Keratinocyte (primary cell): Measurements from ENCODE around the gene PRODH. TPM values are rescaled to one million over a fixed set of nuclear protein-coding genes. Genes with fewer than 3 reads are reported as not detected.
"Not testable (repeated sequence)": the region's sequence is repeated elsewhere in the genome, so short reads cannot be mapped to it uniquely, and the experiment has no call there.

ENCODE experiments used
- DNase-seq: peaks from one replicate; pipeline ENCODE4 v3.0.0-alpha.2; 2011; ENCODE audit warnings: low read depth, missing footprints, low spot score
- FAIRE-seq: peaks from 2 replicates; lab custom pipeline; 2011; peaks lifted over from hg19 to GRCh38; lab: Jason Lieb, UNC
- H2AFZ ChIP-seq: 2 replicates; pipeline ENCODE4 v1.6.0; 2012; ENCODE audit warnings: low read length, control low read depth, inconsistent platforms; ENCODE audit not compliant: control insufficient read depth
- H3K27ac ChIP-seq: 2 replicates; pipeline ENCODE4 v1.5.1; 2011; ENCODE audit warnings: low read length; ENCODE audit not compliant: control insufficient read depth, insufficient read depth
- H3K27me3 ChIP-seq: 3 replicates; pipeline ENCODE4 v1.6.0; 2011; ENCODE audit warnings: low read length; ENCODE audit not compliant: control insufficient read depth, insufficient read depth; ENCODE audit errors: extremely low read depth
- H3K36me3 ChIP-seq, 2 experiments: 2 replicates in 1 of 2; 3 replicates in 1 of 2; pipeline ENCODE4 v1.5.1; 2011; ENCODE audit warnings: low read length in 2 of 2, mild to moderate bottlenecking in 1 of 2; ENCODE audit not compliant: control insufficient read depth in 2 of 2, insufficient read depth in 2 of 2; ENCODE audit errors: extremely low read depth in 1 of 2
- H3K4me1 ChIP-seq: 3 replicates; pipeline ENCODE4 v1.5.1; 2011; ENCODE audit warnings: low read length; ENCODE audit not compliant: control insufficient read depth, insufficient read depth; ENCODE audit errors: extremely low read depth
- H3K4me2 ChIP-seq: 3 replicates; pipeline ENCODE4 v1.6.0; 2011; ENCODE audit warnings: low read depth, low read length; ENCODE audit not compliant: control insufficient read depth, insufficient read depth; ENCODE audit errors: extremely low read depth
- H3K4me3 ChIP-seq, 3 experiments: fragments of 200-600 bp in 1 of 3; sonication (generic) in 1 of 3; 2 replicates in 2 of 3; 3 replicates in 1 of 3; pipeline ENCODE4 v1.5.1; 2011 to 2016; ENCODE audit warnings: low read length in 3 of 3, mild to moderate bottlenecking in 3 of 3, control low read depth in 2 of 3, inconsistent platforms in 1 of 3, low read depth in 1 of 3, mixed read lengths in 1 of 3, mixed run types in 1 of 3, moderate library complexity in 1 of 3; ENCODE audit not compliant: control insufficient read depth in 2 of 3, insufficient read depth in 2 of 3; ENCODE audit errors: extremely low read depth in 1 of 3
- H3K79me2 ChIP-seq: 2 replicates; pipeline ENCODE4 v1.6.0; 2012; ENCODE audit warnings: low read length; ENCODE audit not compliant: control insufficient read depth, insufficient read depth
- H3K9ac ChIP-seq: 3 replicates; pipeline ENCODE4 v1.6.0; 2011; ENCODE audit warnings: low read length; ENCODE audit not compliant: control insufficient read depth, insufficient read depth; ENCODE audit errors: extremely low read depth
- H3K9me1 ChIP-seq: 3 replicates; pipeline ENCODE4 v1.6.0; 2011; ENCODE audit warnings: low read length; ENCODE audit not compliant: control insufficient read depth, insufficient read depth; ENCODE audit errors: extremely low read depth
- H3K9me3 ChIP-seq: 2 replicates; pipeline ENCODE4 v1.5.1; 2012; ENCODE audit warnings: low read depth, low read length; ENCODE audit not compliant: control insufficient read depth
- H4K20me1 ChIP-seq: 3 replicates; pipeline ENCODE4 v1.6.0; 2011; ENCODE audit warnings: low read length; ENCODE audit not compliant: control insufficient read depth, insufficient read depth; ENCODE audit errors: extremely low read depth
- CTCF ChIP-seq, 3 experiments: IDR thresholded peaks in 1 of 3; conservative IDR thresholded peaks in 1 of 3; optimal IDR thresholded peaks in 1 of 3; 2 replicates in 2 of 3; 3 replicates in 1 of 3; pipeline versions ENCODE3 to v1.5.1; 2011; ENCODE audit warnings: low read length in 3 of 3, mild to moderate bottlenecking in 3 of 3, moderate library complexity in 2 of 3, control low read depth in 1 of 3, inconsistent platforms in 1 of 3; ENCODE audit not compliant: insufficient read depth in 2 of 3; ENCODE audit errors: extremely low read depth in 1 of 3
- EZH2 ChIP-seq: IDR thresholded peaks from one replicate; pipeline ENCODE4 v1.6.1; 2012; ENCODE audit warnings: inconsistent platforms, mild to moderate bottlenecking, low read length, moderate library complexity
- dilution Hi-C: fragments of 300-500 bp; cut with MboI; formaldehyde crosslinking; loops from one replicate; pipeline ENCODE4 v1.7.0; 2020; ENCODE audit warnings: low sequenced_read_pairs; ENCODE audit not compliant: extremely low pct_ligation_motif_present
- polyA plus RNA-seq, 5 experiments: library from polyadenylated mRNA; depleted of rRNA in 3 of 5; stranded (reverse) in 3 of 5; stranded (forward) in 1 of 5; unstranded in 1 of 5; fragments of >200 nt; gene quantifications; 1 replicate in 1 of 5; 2 replicates in 3 of 5; 3 replicates in 1 of 5; pipeline versions ENCODE4 v1.2.1 to v1.2.3, GENCODE V29; 2011 to 2012; ENCODE audit warnings: missing spikeins in 2 of 5, low read depth in 1 of 5, low replicate concordance in 1 of 5

Gene PRODH
- polyA plus RNA-seq, 1 donor (not counting 4 experiments of a cell fraction or from before 2014, with no cell fraction given), result 12.3 TPM

- Histone ChIP-seq H3K9ac (no peak within 1 kb of the TSS), H3K9me1 (no peaks in the 10 kb centered on the region), H3K79me2 (no peaks in the 10 kb centered on the region), H3K4me1 (no peaks in the 10 kb centered on the region), H3K27ac (no peak within 1 kb of the TSS), H4K20me1 (no peaks in the 10 kb centered on the region), H3K4me3 (no peak within 1 kb of the TSS), H2AFZ (no peak within 1 kb of the TSS), H3K36me3 (no peaks in the 10 kb centered on the region), H3K9me3 (no peaks in the 10 kb centered on the region), H3K4me2 (no peak within 1 kb of the TSS), H3K27me3 (no peaks in the 10 kb centered on the region)
- no peak for TF ChIP-seq CTCF (optimal IDR thresholded peaks at IDR 0.05 in 1 of 3, IDR thresholded peaks at IDR 0.05 in 1 of 3, conservative IDR thresholded peaks at IDR 0.05 in 1 of 3; ENCODE audit: extremely low read depth in 1 of 3, insufficient read depth in 2 of 3, low read length in 3 of 3)
- no peak for TF ChIP-seq EZH2
- dilution Hi-C loops, result no loop called here
- DNase-seq (no peak), FAIRE-seq (no peak)
Observed at GRCh38 chr22:18905540-18906409, 30.3 kb downstream of the PRODH start, which contains the start of gene DGCR6. Gene DGCR6, plus strand, starts transcription at chr22:18906320. Its CDS starts 55 bp downstream, at chr22:18906375.

GRCh38 chr22:18896037-18896657 lies 39.9 kb downstream of the PRODH start:
- H3K27ac ChIP-seq, H3K4me3 ChIP-seq, FAIRE-seq, H3K79me2 ChIP-seq, dilution Hi-C loops, H3K9me1 ChIP-seq, H3K36me3 ChIP-seq, H3K4me1 ChIP-seq, H3K9me3 ChIP-seq, H2AFZ ChIP-seq, H4K20me1 ChIP-seq, H3K27me3 ChIP-seq, DNase-seq, H3K4me2 ChIP-seq, H3K9ac ChIP-seq: not testable (repeated sequence)

- H3K9me1 ChIP-seq, H3K9me3 ChIP-seq, H3K27me3 ChIP-seq, H3K27ac ChIP-seq, H3K4me2 ChIP-seq, H3K4me3 ChIP-seq, FAIRE-seq, H2AFZ ChIP-seq, H3K4me1 ChIP-seq, DNase-seq, H3K36me3 ChIP-seq, dilution Hi-C loops, H4K20me1 ChIP-seq, H3K9ac ChIP-seq, H3K79me2 ChIP-seq: not testable (repeated sequence)
Observed at GRCh38 chr22:18893775-18894174, 42.3 kb downstream of the PRODH start.

DNA sequence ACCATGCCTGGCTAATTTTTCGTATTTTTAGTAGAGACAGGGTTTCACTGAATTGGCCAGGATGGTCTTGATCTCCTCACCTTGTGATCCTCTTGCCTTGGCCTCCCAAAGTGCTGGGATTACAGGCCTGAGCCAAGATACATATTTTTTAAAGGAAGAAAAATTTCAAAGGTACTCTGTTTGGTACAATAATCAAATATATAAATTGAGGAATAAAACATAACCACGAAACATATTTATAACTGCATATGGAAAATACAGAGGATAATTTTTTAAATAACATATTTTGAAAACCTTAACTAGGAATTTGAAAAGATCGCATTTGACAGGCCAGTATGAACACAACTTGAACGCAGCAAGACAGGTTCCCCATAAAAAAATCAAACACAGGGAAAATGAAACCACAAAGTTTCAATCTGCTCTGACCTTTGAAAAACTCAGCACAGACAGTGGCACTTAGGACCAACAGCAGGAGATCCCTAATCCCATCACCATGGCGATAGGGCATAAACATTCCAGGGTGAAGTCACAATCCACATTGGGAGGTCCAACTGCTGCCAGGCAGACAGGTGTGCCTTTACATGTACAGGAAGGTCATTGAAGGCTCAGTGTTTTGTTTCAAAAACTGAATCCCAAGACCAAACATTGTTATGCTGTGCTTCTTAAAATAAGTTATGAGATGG lies 45.4 kb downstream of the PRODH start:
- H3K36me3 ChIP-seq, H3K79me2 ChIP-seq, H3K4me2 ChIP-seq, H3K9me3 ChIP-seq, H3K27ac ChIP-seq, H4K20me1 ChIP-seq, H3K9me1 ChIP-seq, H3K4me3 ChIP-seq, H3K27me3 ChIP-seq, DNase-seq, H3K4me1 ChIP-seq, H2AFZ ChIP-seq, H3K9ac ChIP-seq, dilution Hi-C loops: not testable (repeated sequence)
- FAIRE-seq, result peak; percentile 74
